Measurements from ENCODE around the gene ONECUT2.

GRCh38 chr18:57437402-57437765 is 2.2 kb downstream of the ONECUT2 start:
- TF ChIP-seq CTCF (IDR thresholded peaks at IDR 0.05) (no peak), POLR2AphosphoS5 (IDR thresholded peaks at IDR 0.05) (no peak)

Measured in sigmoid colon (tissue), 4 donors.